Measurements from ENCODE around the gene PYROXD2.

PYROXD2 gene

DNA sequence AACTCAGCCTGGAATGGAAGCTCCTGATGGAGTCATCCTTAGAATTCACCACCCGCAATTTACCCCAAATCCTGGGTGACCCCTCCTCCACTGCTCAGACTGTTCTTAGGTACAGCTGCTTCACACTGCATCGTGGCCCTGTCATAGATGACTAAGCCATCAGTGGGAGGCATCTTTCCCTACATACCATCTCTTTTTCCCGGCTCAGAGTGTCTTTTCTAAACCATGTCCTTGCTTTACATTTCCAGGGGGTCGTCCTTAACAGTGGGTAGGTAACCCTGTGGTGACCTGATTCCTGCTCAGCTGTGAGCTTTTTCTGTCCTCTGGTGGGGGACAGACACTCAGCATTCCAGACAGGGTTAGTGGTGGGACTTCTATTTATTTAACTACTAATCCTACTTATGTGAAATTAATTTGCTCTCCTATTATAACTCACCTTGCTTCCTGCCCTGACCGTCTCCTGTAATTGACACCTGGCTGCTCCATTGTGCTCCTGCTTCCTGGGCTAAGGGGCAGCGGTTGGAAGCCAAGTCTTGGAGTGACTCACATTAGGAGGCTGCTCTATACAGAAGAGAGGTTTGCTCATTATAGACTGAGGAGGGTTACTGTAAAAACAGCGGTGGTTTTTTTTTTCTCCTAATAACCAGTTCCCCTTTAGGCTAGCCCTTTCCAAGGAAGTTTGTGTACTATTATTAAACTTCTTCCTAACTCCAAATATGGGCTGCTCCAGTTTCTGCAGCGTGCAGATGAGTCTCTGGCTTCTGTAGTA is 40.6 kb downstream of the PYROXD2 start:
- DNase-seq (ENCODE audit: low read depth in 2 of 2), result peak; percentile 43 to 74
- no peak overlapping the region for H3K4me3 ChIP-seq (replicated peaks in 1 of 2; ENCODE audit: low read depth in 2 of 2, low read length in 2 of 2)
- TF ChIP-seq, protein P1, sequence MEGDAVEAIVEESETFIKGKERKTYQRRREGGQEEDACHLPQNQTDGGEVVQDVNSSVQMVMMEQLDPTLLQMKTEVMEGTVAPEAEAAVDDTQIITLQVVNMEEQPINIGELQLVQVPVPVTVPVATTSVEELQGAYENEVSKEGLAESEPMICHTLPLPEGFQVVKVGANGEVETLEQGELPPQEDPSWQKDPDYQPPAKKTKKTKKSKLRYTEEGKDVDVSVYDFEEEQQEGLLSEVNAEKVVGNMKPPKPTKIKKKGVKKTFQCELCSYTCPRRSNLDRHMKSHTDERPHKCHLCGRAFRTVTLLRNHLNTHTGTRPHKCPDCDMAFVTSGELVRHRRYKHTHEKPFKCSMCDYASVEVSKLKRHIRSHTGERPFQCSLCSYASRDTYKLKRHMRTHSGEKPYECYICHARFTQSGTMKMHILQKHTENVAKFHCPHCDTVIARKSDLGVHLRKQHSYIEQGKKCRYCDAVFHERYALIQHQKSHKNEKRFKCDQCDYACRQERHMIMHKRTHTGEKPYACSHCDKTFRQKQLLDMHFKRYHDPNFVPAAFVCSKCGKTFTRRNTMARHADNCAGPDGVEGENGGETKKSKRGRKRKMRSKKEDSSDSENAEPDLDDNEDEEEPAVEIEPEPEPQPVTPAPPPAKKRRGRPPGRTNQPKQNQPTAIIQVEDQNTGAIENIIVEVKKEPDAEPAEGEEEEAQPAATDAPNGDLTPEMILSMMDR (IDR thresholded peaks at IDR 0.05; ENCODE audit: low read depth, low read length), result no peak

- DNase-seq (ENCODE audit: low read depth in 2 of 2), result no peak
- H3K4me3 ChIP-seq (replicated peaks in 1 of 2; ENCODE audit: low read depth in 2 of 2, low read length in 2 of 2), result no peak overlapping the region
- TF ChIP-seq, protein P1 (IDR thresholded peaks at IDR 0.05; ENCODE audit: low read depth, low read length), result no peak
Measured at GRCh38 chr10:98373260-98374040, 41.5 kb downstream of the PYROXD2 start.

- H3K4me3 ChIP-seq (replicated peaks in 1 of 2; ENCODE audit: low read depth in 2 of 2, low read length in 2 of 2), result no peak overlapping the region
- no peak for DNase-seq (ENCODE audit: low read depth in 2 of 2)
- TF ChIP-seq, protein P1 (IDR thresholded peaks at IDR 0.05; ENCODE audit: low read depth, low read length), result no peak
Measured at GRCh38 chr10:98370831-98371820, 43.9 kb downstream of the PYROXD2 start.

- H3K4me3 ChIP-seq (replicated peaks in 1 of 2; ENCODE audit: low read depth in 2 of 2, low read length in 2 of 2), result no peak overlapping the region
- DNase-seq (ENCODE audit: low read depth in 2 of 2), result no peak
- TF ChIP-seq, protein P1 (IDR thresholded peaks at IDR 0.05; ENCODE audit: low read depth, low read length), result no peak
Measured at GRCh38 chr10:98369801-98370200, 45.2 kb downstream of the PYROXD2 start.

- TF ChIP-seq, protein P1 (IDR thresholded peaks at IDR 0.05; ENCODE audit: low read depth, low read length), result no peak
- DNase-seq (ENCODE audit: low read depth in 2 of 2), result no peak
- no peak overlapping the region for H3K4me3 ChIP-seq (replicated peaks in 1 of 2; ENCODE audit: low read depth in 2 of 2, low read length in 2 of 2)
Measured at GRCh38 chr10:98368644-98369043, 46.3 kb downstream of the PYROXD2 start.

All from cardiac fibroblast (primary cell).